ENCODE data around the gene SYT13.

Gene SYT13

GRCh38 chr11:45219411-45219810 is 66.7 kb downstream of the SYT13 start:
- no peak for DNase-seq (ENCODE audit: low spot score)

- no peak for DNase-seq (ENCODE audit: low spot score)
Observed at GRCh38 chr11:45218705-45219104, 67.4 kb downstream of the SYT13 start.

GRCh38 chr11:45217991-45218390 is 68.2 kb downstream of the SYT13 start:
- DNase-seq (ENCODE audit: low spot score): no peak

GRCh38 chr11:45216901-45217300 is 69.2 kb downstream of the SYT13 start:
- DNase-seq (ENCODE audit: low spot score): no peak

GRCh38 chr11:45216031-45216430 is 70.1 kb downstream of the SYT13 start:
- DNase-seq (ENCODE audit: low spot score): no peak

GRCh38 chr11:45215098-45215865 is 70.9 kb downstream of the SYT13 start:
- no peak for DNase-seq (ENCODE audit: low spot score)

GRCh38 chr11:45213717-45214116 is 72.4 kb downstream of the SYT13 start:
- DNase-seq (ENCODE audit: low spot score): no peak

GRCh38 chr11:45213316-45213665 is 72.8 kb downstream of the SYT13 start:
- DNase-seq (ENCODE audit: low spot score): no peak

- DNase-seq (ENCODE audit: low spot score): peak; percentile 25
Observed at GRCh38 chr11:45212566-45213315, 73.4 kb downstream of the SYT13 start.

GRCh38 chr11:45211732-45212131 is 74.4 kb downstream of the SYT13 start:
- DNase-seq (ENCODE audit: low spot score): no peak

GRCh38 chr11:45210846-45211245 is 75.3 kb downstream of the SYT13 start:
- DNase-seq (ENCODE audit: low spot score): no peak

GRCh38 chr11:45209891-45210699 is 76.0 kb downstream of the SYT13 start:
- DNase-seq (ENCODE audit: low spot score): peak; percentile 68

GRCh38 chr11:45209000-45209879 is 76.9 kb downstream of the SYT13 start:
- no peak for DNase-seq (ENCODE audit: low spot score)

- DNase-seq (ENCODE audit: low spot score): no peak
Observed at GRCh38 chr11:45208135-45208534, 78.0 kb downstream of the SYT13 start.

GRCh38 chr11:45205978-45206377 is 80.2 kb downstream of the SYT13 start:
- DNase-seq (ENCODE audit: low spot score): no peak

GRCh38 chr11:45204761-45205160 is 81.4 kb downstream of the SYT13 start:
- peak; percentile 27 for DNase-seq (ENCODE audit: low spot score)

- DNase-seq (ENCODE audit: low spot score): no peak
Observed at GRCh38 chr11:45193695-45194094, 92.4 kb downstream of the SYT13 start.

All from SK-N-DZ (cell line).